ENCODE data around the gene FBRSL1. TPM values are rescaled to one million over a fixed set of nuclear protein-coding genes. Genes with fewer than 3 reads are reported as not detected.

The FBRSL1 gene
- total and polyA plus RNA-seq, 2 of the 8 experiments (the other 6 are each of a cell fraction or from before 2014, with no cell fraction given), result 18.4 to 109 TPM

DNA sequence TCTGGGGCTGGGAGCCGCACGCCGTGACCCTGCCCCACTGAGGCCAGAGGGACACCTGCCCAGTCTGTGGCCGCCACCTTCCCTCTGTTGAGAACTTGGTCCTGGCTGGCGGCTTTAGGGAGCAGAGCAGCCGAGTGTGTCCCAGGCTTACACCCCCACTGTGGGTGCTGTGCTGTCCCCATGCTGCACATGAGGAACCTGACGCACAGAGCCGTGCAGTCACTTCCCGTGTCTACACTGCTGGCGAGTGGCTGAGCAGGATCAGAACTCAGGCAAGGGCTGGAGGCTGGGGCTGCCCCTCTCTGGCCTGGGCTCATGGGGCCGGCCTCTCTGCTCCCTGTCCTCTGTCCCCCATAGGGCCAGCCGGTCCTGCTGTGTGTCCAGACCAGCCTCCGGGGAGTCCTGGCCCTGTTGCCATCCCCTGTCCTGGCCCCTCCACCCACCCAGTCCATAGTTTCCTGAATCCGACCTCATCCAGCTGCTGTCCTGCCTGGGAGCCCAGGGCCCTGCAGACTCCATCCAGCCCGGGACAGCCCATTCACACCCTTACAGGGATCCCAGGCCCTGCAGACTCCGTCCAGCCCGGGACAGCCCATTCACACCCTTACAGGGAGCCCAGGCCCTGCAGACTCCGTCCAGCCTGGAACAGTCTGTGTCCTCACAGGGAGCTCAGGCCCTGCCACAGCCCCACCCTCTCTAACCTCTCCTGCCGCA, 10.3 kb downstream of the FBRSL1 start:
- H3K79me1 ChIP-seq (ENCODE audit: low read depth, low read length), result peaks cover 31% of the 10 kb centered on the region
- H2AFZ ChIP-seq (ENCODE audit: low read length), result no peak overlapping the region
- no peak overlapping the region for H3K27ac ChIP-seq (ENCODE audit: low read depth, low read length)
- WGBS, 2 experiments (ENCODE audit: extremely low coverage in 1 of 2, insufficient coverage in 1 of 2, insufficient read length in 1 of 2, insufficient replicate concordance in 2 of 2, low coverage in 1 of 2, low lambda C conversion rate in 2 of 2, missing lambda C conversion rate in 1 of 2), result 86% methylated on average over 15 of the region's 19 CpGs; no CpG with 5 or more reads in 1 of the 2 experiments
- no peak overlapping the region for H2BK12ac ChIP-seq (ENCODE audit: low read depth, low read length)
- H3K79me2 ChIP-seq (ENCODE audit: control insufficient read depth in 1 of 2, insufficient read depth in 2 of 2, low read length in 2 of 2), result peaks cover 0 to 76% of the 10 kb centered on the region in 2 experiments; a peak in 3 of 4 replicates
- no peak overlapping the region for H3K23ac ChIP-seq (ENCODE audit: insufficient read length)
- H2BK20ac ChIP-seq (ENCODE audit: low read length), result no peak overlapping the region
- no peak overlapping the region for H3K14ac ChIP-seq (ENCODE audit: insufficient read length)
- DNase-seq (ENCODE audit: low read depth in 1 of 2, low spot score in 2 of 2), result no peak
- TF ChIP-seq BCL11A (IDR thresholded peaks at IDR 0.05; ENCODE audit: low read depth in 2 of 2, low read length in 2 of 2) (no peak), POLR2AphosphoS5 (IDR thresholded peaks at IDR 0.05; ENCODE audit: low read depth, low read length) (no peak), POLR2A (IDR thresholded peaks at IDR 0.05; ENCODE audit: control extremely low read depth in 1 of 2, low read depth in 2 of 2, low read length in 2 of 2) (no peak), RBBP5 (IDR thresholded peaks at IDR 0.05; ENCODE audit: borderline replicate concordance, low read depth, low read length) (no peak)
- H3K23me2 ChIP-seq (ENCODE audit: low read depth, low read length), result no peaks in the 10 kb centered on the region
- H2BK15ac ChIP-seq (ENCODE audit: low read length), result no peak overlapping the region
- no peaks in the 10 kb centered on the region; a peak in 2 of 7 replicates for H3K27me3 ChIP-seq (replicated peaks in 1 of 4; ENCODE audit: control insufficient read depth in 3 of 4, extremely low read depth in 1 of 4, insufficient read depth in 3 of 4, low read length in 3 of 4)
- no peak overlapping the region for H3K4me3 ChIP-seq (ENCODE audit: extremely low read depth in 1 of 4, insufficient read depth in 2 of 4, low read depth in 3 of 4, low read length in 4 of 4)
- H2BK120ac ChIP-seq (replicated peaks; ENCODE audit: low read depth, low read length), result no peak overlapping the region
- no peak overlapping the region for H2BK5ac ChIP-seq (ENCODE audit: low read depth, low read length)
- peaks cover 0 to 18% (median 10%) of the 10 kb centered on the region in 4 experiments; a peak in 5 of 7 replicates for H3K4me1 ChIP-seq (replicated peaks in 1 of 4; ENCODE audit: control insufficient read depth in 3 of 4, insufficient read depth in 4 of 4, low read length in 3 of 4)
- no peak overlapping the region for H3K9ac ChIP-seq (replicated peaks in 1 of 4; ENCODE audit: extremely low read depth in 1 of 4, low read depth in 3 of 4, low read length in 3 of 4)
- no peaks in the 10 kb centered on the region for H3K36me3 ChIP-seq (ENCODE audit: control insufficient read depth in 2 of 4, insufficient read depth in 4 of 4, low read length in 3 of 4)
- H3K18ac ChIP-seq (ENCODE audit: extremely low read depth, low read length), result no peak overlapping the region
- CTCF ChIA-PET (ENCODE audit: partially characterized antibody), result interaction anchor here (0.6 to 3.5 kb wide), 6 partner anchors 11 to 23 kb away, joined by 3 to 16 read pairs (median 3); no protein-coding TSS in a partner anchor
- peaks cover 74 to 76% of the 10 kb centered on the region in 2 experiments for H4K20me1 ChIP-seq (replicated peaks in 1 of 2; ENCODE audit: control insufficient read depth in 1 of 2, insufficient read depth in 2 of 2, low read length in 2 of 2)
- POLR2A ChIA-PET (ENCODE audit: partially characterized antibody), result no interaction called here
- no peak overlapping the region for H4K5ac ChIP-seq (ENCODE audit: insufficient read length, low read depth, low read length)
- H3K56ac ChIP-seq (replicated peaks; ENCODE audit: insufficient read length, low read depth, low read length), result no peak overlapping the region
- H3K9me3 ChIP-seq (ENCODE audit: insufficient read depth in 2 of 2, low read depth in 1 of 2, low read length in 1 of 2), result no peaks in the 10 kb centered on the region
- no peak overlapping the region; the same call in 1 of the 2 replicates for H4K8ac ChIP-seq (ENCODE audit: extremely low read depth, insufficient read depth, low read length)
- H3K4me2 ChIP-seq (ENCODE audit: insufficient read depth in 1 of 2, low read depth in 2 of 2, low read length in 2 of 2), result no peak overlapping the region
- no peak overlapping the region for H4K91ac ChIP-seq (replicated peaks; ENCODE audit: insufficient read length, low read length)
- H3K4ac ChIP-seq (replicated peaks; ENCODE audit: insufficient read length, low read depth, low read length), result no peak overlapping the region
- no peak overlapping the region for H2AK5ac ChIP-seq (ENCODE audit: low read depth, low read length)
- FAIRE-seq, result no peak
